ENCODE data around the gene HMCN1. TPM values are rescaled to one million over a fixed set of nuclear protein-coding genes. Genes with fewer than 3 reads are reported as not detected.
"Not testable (repeated sequence)": the region's sequence is repeated elsewhere in the genome, so short reads cannot be mapped to it uniquely, and the experiment has no call there.

The HMCN1 gene
- polyA plus RNA-seq, 3 donors = 37.3 to 51.2 (median 46.1) TPM

DNA sequence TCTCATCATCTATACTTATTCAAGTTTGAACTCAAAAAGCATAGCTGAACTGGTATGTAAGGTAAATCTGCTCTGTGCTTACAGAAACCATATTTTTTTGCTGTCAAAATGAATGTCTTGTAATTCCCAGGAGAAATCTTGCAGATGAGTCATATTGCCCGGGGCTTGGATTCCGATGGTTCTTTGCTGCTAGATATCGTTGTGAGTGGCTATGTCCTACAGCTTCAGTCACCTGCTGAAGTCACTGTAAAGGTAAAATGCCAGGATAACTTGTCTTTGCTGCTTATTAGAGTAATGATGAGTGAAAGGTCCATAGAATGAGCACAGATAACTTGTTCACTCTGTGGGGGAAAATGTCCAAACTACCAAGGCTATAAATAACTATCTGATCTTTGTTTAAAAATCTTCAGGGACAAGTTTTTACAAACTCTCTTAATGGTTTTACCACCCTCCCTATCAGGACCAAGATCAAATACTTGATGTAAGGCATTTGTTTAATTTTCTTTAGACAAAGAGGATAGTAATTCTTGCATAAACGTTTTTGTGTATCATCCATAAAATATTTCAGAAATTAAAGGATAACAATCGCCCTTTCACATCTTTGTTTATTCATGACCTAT lies 418.5 kb downstream of the HMCN1 start:
- peak; percentile 3 for DNase-seq

DNA sequence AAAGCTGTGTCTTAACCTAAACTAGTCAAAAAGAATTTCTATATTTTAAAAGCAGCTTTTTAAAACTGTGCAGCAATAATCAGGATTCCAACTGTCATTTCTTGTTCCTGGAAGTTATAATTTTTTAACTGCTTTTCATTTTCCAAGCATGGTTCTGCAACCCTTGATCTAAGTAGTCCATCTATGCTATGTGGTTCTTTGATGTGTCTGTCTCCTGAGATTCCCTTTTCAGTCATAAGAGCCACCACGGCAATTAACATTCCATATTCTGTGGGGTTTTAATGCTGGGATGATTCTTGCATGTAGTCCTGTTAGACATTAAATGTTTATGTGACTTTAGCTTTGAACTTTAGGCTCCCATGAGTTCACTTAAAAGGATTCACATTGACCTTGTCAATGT lies 420.5 kb downstream of the HMCN1 start:
- peak; percentile 4 for DNase-seq

DNA sequence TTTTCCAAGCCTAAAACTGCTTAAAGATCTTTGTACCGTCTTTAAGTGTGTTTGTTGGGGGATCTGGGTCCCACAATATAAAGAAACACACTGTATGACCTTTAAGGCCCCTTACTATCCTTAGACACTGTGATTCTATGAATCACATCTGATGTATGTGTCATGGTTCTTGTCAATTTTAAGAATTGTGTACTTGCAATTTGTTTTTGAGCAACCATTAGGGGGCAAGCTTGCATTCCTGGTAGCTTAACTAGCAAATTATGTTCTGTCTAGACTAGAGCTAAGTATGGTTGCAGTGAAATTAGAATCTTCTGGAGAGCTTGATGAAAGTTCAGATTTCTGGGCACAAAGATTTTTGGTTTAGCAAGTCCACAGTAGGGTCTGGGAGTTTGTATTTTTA lies 421.4 kb downstream of the HMCN1 start:
- DNase-seq = no peak

DNA sequence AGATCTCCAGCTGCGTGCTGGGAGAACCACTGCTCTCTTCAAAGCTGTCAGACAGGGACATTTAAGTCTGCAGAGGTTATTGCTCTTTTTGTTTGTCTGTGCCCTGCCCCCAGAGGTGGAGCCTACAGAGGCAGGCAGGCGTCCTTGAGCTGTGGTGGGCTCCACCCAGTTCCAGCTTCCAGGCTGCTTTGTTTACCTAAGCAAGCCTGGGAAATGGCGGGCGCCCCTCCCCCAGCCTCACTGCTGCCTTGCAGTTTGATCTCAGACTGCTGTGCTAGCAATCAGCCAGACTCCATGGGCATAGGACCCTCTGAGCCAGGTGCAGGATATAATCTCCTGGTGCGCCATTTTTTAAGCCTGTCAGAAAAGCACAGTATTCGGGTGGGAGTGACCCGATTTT lies 428.7 kb downstream of the HMCN1 start:
- DNase-seq = not testable (repeated sequence)

DNA sequence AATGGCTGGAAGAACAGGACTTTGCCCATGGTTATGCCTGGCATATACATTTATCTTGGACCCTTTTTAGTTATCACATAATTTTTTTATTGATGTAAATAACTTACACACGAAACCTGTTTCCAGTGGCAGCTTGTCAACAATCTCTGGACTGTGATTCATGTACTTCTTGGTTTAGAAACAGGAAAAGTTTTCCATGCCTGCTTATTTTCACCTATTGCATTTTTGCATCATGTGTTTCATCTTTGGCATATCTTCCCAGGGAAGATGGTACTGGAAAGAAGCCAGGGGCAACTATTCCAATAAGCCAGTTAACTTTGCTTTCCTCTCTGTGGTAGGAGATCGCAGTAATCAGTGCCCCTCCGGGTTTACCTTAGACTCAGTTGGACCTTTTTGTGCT lies 430.6 kb downstream of the HMCN1 start:
- DNase-seq = no peak

DNA sequence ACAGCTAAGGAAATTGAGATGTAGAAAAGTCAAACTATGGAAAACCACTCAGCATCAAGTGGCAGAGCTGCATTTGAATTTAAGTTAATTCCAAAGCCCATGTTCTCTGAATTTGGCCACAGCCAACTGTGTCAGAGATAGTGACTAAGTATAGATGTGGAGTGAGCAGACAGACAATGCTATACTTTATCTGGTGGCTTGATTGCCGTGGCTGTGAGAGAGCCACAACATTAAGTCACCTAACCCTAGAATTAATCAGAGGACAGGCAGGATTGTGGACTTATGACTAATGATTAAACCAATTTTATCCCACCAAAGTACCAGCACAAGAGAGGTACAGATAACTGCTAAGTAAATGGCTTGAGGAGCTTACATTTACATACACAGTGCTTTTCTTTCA lies 431.1 kb downstream of the HMCN1 start:
- no peak for DNase-seq

DNA sequence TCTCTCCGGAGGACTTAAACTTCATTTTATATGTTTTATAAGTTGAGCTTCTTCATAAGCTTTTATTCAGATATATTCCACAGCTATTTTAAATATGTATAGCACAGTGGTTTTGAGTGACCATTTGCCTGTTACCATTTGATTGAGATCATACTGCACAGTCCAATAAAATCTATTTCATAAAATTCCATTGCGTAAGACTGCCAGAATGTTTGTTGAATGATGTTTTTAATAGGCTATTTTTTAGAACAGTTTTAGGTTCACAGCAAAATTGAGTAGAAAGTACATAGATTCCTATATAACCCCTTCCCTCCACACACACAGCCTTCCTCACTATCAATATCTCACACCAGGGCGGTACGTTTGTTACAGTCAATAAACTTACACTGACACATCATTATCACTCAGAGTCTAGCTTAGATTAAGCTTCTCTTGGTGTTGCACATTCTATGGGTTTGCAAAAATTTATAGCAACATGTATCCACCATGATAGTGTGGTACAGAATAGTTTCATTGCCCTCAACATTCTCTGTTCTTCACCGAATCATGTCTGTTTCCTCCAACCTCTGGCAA lies 433.0 kb downstream of the HMCN1 start:
- no peak for DNase-seq

DNA sequence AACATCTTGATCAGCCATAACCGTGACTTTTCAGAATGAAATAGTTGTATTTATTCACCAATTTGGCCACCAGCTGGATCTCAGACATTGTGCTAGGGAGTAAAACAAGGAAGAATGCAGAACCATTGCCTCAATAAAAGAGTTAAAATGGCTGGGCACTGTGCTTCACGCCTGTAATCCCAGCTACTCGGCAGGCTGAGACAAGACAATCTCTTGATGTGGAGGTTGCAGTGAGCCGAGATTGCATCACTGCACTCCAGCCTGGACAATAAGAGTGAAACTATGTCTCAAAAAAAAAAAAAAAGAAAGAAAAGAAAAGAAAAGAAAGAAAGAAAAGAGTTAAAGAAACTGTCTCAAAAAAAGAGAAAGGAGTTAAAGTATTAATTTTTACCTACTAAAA lies 441.4 kb downstream of the HMCN1 start:
- DNase-seq = no peak

DNA sequence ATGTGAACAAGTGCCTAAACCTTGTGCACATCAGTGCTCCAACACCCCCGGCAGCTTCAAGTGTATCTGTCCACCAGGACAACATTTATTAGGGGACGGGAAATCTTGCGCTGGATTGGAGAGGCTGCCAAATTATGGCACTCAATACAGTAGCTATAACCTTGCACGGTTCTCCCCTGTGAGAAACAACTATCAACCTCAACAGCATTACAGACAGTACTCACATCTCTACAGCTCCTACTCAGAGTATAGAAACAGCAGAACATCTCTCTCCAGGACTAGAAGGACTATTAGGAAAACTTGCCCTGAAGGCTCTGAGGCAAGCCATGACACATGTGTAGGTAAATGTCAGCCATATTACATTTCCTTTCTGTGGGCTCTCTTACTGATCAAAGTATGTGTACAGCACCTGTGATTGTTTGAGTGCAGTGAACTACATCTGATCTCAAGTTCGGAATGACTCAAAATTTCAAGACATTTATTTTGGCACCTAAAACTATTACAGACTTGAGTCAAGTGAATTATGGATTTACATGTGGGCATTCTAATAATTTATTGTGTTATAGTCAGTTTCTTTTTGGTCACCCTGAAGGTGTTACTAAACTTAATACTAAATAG lies 444.3 kb downstream of the HMCN1 start:
- no peak for DNase-seq

DNA sequence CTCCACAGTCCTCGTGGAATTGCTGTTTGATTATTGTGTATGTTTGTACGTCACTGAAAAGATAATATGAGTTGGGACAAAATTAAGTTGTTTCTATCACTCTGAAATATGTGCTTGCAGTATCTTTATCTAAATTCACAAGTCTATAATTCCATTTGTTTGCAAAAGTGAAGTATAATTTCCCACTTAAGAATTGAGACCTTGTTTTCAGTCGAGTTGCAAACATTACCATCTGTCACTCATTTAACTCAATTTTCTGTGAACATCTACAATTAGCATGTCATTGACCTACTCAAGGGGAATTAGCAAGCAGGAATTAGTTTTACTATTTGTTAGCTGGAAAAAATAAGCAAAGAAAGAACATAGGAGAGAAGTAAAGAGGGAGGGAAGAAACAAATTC lies 445.0 kb downstream of the HMCN1 start:
- no peak for DNase-seq

DNA sequence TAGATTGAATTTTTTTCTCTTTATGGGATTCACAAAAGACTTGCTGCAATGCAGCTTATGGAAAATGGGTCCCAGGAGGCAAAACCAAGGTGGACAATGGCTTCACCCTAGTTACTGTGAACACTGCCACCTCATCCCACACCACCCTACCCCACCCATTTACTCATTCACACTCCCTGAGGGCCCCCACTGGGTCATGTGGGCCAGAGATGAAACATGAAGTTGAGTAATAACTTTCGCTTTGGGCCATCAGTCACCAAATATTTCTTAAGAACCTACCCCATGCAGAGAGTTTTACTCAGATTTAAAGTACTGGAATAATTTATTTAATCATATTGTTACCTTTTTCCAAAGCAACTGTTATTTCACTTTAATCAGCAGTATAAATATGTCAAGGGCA lies 449.0 kb downstream of the HMCN1 start:
- no peak for DNase-seq

DNA sequence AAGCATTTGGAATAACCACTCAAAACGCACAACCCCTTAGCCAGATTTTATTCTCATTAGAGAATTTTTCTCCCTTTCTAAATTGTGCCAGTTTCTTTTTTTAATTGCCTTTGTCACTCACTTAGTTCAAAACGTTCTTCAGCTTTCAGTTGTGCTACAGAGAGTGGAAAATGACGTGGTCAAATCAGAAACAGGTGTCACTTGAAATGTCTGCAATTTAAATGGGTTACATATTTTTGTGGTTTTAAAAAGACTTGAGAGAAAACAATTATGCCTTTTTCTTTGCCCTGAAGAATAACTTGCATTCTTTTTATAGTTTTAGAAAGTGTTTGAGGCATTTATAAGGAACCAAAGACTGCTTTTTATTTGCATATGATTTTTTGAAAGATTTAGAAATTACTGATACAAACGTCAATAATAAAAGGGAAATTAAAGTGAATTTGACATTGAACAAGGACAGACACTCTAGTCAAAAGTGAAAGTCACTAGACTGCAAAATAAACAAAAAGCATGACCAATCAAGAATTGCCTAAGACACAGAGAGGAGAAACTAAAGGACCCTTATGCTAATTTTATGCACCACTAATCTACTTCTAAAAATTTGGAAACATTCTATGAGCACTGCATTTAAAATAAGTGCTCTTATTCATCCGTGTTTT lies 449.9 kb downstream of the HMCN1 start:
- no peak for DNase-seq

DNA sequence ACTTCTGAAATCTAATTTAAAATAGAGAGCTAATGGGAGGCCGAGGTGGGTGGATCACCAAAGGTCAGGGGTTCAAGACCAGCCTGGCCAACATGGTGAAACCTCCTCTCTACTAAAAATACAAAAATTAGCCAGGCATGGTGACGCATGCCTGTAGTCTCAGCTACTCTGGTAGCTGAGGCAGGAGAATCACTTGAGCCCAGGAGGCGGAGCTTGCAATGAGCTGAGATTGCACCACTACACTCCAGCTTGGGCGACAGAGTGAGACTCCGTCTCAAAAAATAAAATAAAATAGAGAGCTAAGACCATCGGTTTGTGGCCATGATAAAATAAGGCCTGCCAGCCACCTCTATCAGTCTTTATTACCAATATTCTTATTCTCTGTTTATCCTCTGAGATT lies 452.1 kb downstream of the HMCN1 start:
- not testable (repeated sequence) for DNase-seq

DNA sequence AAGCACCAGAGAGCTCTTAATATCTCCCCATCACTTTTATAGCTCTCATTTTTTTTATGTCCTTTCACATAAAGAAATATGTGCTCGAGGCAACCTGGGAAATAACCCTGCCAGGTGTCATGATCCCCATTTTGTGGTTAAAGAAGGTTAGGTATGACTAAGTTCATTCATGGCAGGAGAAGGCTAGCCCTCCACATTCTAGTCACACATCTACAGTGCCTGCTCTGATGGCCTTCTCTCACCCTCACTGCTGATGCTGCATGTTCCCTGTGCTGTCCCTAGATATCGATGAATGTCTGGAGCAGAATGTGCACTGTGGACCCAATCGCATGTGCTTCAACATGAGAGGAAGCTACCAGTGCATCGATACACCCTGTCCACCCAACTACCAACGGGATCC lies 453.4 kb downstream of the HMCN1 start:
- no peak for DNase-seq

DNA sequence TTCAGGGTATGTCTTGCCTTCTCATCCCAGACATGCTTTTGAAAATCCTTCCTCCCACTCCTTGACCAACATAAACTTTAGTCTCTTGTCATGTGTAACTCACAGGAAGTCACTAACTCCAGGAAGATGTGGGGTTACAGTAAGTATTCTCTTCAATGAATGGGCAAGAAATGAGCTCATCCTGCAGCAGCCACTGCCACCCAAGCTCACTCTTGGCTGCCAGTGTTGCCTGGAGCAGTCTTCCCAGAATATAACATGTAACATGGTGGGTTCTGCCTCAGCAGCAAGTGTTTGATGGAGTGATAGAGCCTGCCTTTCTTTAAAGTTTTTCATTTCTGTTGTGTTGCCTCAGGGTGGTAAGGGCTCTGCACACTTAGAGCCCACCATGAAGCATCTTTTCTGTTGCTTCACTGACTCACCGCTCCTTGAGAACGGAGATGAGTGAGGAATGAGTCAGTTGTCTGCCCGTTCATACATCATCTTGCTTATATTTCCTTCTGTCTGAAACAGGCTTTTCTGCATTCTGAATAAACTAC lies 453.9 kb downstream of the HMCN1 start:
- DNase-seq = no peak

DNA sequence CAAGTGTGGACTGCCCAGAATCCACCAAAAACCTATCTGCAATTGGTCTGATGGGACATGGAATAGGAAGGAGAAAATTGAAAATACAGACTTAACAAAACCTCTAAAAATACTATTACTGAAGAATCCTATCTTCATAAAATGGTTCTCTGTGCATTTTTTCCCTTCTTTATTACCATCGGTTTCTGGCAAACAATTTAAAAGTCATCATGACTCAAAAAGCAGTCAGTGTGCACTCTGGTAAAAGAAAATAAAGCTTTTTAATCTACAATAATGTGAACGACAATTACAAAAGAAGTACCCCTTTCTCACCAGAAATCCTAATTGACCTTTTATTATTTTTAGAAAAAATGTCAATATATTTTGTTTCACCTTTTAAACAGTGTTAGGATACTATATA lies 454.5 kb downstream of the HMCN1 start:
- DNase-seq = no peak

DNA sequence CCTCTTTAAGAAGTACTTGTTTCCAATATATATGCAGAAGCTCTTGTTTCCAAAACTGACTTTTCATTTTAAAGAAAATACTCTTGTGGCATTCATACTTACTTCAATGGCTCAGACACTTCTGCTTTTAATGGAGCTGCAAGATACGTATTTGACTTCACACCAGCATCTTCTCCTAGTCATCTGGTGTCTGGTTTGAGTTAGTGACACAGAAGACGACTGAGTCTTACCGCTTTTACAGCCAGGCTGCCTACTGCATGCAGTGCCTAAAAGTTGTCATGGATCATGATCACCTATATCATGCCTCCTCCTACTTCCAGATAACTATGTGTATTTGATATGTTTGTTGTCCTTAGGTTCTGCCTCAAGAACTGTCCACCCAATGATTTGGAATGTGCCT lies 455.0 kb downstream of the HMCN1 start:
- DNase-seq = no peak

DNA sequence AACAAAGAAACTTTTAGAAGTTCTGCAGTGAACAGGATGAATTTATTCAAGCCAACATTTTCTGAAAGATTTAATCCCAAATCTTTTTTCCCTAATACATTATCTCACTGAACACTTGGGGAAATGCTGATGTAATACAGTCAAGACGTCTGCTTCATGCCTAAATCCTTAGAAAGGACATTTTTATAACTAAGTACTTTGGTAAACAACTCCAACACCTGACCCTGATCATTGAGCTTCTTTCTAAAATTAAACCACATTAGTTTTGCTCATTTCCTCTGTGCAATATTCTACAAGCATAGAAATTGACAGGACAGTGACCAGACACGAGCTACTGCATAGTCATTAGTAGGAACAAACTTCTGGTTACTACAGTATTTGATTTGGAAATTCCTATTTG lies 457.3 kb downstream of the HMCN1 start:
- no peak for DNase-seq

DNA sequence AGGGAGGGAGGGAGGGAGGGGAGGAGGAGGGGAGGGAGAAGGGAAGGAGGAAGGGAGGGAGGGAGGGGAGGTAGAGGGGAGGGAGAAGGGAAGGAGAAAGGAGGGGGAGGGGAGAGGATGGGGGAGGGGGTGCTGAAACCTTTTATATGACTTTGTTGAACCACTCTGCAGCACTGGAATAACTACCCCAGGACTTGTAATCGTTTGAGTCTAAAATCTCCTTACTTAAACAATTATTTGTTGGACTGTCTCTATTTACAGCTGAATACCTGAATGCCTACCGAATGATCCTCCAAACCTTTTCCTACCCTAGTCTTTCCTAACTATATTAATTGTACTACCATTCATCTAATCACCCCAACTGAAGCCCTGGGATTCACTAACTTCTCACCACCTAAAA lies 459.0 kb downstream of the HMCN1 start:
- no peak for DNase-seq

DNA sequence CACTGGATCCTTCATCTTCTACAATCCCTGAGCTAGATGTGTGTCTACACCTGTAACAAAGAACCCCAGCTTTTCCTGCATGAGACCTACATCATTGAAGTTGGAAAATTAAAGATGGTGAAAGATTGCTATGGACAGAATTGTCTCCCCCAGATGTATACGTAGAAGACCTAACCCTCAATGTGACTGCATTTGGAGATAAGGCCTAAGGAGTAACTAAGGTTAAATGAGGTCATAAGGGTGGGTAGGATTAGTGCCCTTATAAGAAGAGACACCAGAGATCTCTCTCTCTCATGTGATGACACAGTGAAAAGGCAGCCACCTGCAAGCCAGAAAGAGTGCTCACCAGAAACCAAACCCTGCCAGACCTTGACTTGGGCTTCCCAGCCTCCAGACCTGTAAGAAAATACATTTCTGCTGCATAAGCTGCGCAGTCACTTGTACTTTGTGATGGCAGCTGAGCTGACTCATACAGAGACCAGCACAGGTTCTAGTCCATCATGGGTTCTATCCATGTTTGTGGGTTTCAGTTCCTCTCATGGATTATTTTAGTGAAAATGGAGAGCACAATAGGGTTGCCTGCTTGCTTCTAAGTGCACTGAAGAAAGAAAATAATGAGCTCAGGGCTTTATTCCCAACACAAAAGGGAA lies 460.0 kb downstream of the HMCN1 start:
- no peak for DNase-seq

DNA sequence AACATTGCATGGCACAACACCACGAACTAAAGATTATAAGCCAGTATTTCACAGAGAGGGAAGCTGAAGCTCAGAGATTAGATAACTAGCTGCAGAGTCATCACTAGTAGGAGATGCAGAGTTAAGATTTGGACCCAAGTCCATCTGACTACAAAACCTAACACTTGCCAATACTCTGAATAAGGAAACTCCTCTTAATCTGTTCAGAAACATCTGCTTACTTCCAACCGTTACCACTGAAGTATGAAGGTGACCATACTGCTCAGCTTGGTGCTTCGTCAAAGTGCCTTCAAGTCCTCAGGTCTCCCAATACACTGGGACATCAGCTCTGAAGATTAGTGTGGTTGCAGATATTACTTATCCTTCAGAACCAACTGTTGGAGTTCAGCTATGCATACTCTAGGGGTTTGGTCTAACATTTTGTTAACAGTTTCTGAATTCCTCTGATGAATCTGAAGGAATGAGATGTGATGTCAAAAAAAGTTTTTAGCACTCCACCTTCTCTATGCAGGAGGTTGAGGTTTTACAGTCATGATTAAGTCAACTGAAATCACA lies 461.3 kb downstream of the HMCN1 start:
- no peak for DNase-seq

DNA sequence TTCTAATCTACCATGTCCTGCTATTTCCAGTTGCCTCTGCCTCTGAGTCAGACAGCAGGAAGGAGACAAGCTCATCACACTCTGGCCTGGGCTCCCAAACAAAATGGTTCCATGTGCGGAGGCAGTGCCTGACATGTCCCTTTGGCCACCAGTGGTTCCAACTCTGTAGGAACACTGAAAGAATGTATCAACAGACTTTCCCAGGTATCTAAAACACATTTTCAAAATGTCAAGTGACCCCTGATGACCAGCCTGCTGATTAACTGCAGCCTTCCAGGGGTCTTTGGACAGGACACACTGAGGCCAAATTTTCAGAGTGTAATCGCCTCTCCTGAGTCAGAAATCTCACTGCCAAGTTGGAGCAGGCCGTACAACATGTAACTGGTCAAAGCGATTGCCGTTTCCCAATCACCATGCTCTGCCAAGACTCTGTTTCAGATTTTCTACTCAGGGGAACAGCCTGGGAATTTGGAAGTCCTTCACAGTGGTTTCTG lies 468.1 kb downstream of the HMCN1 start:
- no peak for DNase-seq
